Activated T-cell treated with anti-CD3 and anti-CD28 coated beads for 1 hour (primary cell): ENCODE measurements around the gene STOX1.
"Not testable (repeated sequence)": the region's sequence is repeated elsewhere in the genome, so short reads cannot be mapped to it uniquely, and the experiment has no call there.

Source experiments
- DNase-seq: peaks from one replicate; pipeline ENCODE4 v3.0.0-alpha.2; 2020; ENCODE audit warnings: low read depth

Gene STOX1, protein sequence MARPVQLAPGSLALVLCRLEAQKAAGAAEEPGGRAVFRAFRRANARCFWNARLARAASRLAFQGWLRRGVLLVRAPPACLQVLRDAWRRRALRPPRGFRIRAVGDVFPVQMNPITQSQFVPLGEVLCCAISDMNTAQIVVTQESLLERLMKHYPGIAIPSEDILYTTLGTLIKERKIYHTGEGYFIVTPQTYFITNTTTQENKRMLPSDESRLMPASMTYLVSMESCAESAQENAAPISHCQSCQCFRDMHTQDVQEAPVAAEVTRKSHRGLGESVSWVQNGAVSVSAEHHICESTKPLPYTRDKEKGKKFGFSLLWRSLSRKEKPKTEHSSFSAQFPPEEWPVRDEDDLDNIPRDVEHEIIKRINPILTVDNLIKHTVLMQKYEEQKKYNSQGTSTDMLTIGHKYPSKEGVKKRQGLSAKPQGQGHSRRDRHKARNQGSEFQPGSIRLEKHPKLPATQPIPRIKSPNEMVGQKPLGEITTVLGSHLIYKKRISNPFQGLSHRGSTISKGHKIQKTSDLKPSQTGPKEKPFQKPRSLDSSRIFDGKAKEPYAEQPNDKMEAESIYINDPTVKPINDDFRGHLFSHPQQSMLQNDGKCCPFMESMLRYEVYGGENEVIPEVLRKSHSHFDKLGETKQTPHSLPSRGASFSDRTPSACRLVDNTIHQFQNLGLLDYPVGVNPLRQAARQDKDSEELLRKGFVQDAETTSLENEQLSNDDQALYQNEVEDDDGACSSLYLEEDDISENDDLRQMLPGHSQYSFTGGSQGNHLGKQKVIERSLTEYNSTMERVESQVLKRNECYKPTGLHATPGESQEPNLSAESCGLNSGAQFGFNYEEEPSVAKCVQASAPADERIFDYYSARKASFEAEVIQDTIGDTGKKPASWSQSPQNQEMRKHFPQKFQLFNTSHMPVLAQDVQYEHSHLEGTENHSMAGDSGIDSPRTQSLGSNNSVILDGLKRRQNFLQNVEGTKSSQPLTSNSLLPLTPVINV

DNA sequence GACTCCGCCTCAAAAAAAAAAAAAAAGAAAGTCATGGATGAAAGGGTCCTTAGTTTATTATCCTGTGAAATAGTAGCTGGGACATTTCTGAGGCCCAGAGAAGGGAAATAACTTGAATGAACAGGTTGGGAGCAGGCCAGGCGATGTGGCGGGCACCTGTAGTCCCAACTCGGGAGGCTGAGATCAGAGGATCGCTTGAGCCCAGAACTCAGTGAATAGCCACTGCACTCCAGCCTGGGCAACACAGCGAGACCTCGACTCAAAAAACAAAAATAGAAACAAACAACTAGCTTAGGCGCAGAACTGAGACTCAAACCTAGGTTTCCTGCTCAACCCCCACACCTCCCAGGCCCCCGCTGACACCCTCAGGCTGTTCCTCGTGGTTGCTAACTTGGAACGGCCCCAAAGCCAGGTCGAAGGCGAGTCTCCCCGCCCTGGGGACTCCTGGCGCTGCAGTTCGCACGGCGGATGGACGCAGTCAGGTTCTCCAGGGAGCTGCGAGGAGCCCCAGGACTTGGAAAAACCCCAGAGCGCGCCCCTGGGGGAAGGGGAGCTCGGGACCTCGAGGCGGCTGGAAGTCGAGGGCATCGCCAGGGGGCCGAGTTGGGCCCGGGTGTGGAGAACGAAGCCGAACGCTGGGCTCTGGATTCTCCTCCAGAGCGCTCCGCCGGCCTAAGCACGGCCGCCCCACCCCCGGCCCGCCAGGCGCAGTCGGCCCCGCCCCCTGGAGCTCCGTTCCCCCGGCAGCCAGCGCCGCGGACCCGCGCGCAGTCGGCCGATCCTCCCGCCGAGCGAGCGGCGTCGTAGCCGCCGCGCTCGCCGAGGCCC lies at the start of gene STOX1:
STOX1 (plus strand) TSS at position 768 of the 828 bp plus-strand sequence. CDS start 93 bp downstream, outside the sequence.
- DNase-seq = peak; percentile 32

DNA sequence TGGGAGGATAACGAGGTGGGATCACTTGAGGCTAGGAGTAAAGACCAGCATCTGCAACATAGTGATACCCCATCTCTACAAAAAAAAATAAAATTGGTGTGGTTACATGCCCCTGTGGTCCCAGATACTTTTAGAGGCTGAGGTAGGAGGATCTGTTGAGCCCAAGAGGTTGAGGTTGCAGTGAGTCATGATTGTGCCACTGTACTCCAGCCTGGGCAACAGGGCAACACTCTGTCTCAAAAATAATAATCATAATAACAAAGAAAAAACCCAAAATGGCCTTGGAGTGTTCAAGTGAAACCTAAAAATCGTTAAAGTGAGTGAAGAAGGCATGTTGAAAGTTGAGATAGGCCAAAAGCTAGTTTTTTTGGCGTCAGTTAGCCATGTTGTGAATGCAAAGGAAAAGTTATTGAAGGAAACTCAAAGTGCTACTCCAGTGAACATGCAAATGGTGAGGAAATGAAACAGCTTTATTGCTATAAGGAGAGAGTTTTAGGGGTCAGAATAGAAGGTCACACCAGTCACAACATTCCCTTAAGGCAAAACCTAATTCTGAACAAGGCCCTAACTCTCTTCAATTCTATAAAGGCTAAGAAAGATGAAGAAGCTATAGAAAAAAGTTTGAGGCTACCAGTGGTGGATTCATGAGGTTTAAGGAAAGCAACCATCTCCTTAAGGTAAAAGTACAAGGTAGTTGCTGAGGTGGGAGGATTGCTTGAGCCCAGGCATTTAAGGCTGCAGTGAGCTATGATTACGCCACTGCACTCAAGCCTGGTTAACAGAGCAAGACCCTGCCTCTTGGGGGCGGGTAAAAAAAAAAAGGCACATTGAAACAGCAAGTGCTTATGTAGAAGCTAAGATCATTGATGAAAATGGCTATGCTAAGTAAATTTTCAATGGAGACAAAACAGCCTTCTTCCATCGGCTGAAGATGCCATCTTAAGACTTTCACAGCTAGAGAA lies 45.4 kb upstream of the STOX1 start:
- DNase-seq = no peak

DNA sequence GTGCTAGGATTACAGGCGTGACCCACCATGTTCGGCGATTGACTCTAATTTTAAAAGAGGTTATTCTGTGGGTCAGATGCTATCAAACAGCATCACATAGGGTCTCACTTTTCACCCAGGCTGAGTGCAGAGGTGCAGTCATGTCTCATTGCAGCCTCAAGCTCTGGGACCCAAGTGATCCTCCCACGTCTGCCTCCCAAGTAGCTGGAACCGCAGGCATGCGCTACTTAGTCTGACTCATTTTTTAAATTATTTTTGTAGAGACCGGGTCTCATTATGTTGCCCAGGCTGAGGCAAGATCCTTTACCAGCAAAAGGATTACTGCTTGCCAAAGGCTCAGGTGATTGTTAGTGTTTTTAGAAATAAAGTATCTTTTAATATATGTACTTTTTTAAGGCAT lies 42.9 kb upstream of the STOX1 start:
- DNase-seq = no peak

DNA sequence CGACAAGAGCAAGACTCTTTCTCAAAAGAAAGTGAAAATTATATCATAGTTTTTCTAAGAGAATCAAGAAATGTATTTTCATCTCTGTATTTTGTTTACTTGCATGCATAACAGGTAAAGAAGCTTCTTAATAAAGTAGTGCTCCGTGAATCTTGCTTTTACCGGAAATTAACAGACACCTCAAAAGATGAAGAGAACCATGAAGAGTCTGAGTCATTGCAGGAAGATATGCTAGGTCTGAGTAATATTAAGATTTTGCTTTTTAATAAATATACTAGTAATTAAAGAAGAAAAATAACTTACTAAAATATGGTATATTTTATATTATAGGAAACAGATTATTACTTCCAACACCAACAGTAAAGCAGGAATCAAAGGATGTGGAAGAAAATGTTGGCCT lies 39.5 kb upstream of the STOX1 start:
- no peak for DNase-seq

DNA sequence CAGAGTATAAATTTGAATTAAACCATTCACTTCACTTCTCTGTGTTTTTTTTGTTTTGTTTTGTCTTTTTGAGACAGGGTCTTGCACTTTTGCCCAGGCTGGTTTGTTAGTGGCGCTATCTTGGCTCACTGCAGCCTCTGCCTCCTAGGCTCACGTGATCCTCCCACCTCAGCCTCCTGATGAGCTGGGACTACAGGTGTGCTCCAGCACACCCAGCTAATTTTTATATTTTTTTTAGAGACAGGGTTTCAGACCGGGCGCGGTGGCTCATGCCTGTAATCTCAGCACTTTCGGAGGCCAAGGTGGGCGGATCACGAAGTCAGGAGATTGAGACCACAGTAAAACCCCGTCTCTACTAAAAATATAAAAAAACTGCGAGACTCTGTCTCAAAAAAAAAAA lies 36.9 kb upstream of the STOX1 start:
- no peak for DNase-seq

DNA sequence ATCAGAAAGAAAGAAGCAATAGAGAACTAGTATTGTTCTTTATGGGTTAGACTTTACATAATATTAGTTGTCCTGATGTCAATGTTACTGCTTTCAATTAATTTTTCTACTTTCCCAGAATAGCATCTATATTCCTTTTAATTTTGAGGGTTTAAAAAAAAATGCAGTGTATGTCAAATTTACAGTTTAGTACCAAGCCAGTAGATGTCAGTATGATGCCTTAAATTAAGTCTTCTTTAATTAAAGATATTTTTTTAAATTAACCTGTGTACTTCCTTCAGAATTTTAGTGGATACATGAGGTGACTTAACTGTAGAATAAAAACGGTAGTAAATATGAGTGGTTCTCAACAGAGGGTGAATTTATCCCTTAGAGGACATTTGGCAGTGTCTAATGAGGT lies 35.2 kb upstream of the STOX1 start:
- no peak for DNase-seq

DNA sequence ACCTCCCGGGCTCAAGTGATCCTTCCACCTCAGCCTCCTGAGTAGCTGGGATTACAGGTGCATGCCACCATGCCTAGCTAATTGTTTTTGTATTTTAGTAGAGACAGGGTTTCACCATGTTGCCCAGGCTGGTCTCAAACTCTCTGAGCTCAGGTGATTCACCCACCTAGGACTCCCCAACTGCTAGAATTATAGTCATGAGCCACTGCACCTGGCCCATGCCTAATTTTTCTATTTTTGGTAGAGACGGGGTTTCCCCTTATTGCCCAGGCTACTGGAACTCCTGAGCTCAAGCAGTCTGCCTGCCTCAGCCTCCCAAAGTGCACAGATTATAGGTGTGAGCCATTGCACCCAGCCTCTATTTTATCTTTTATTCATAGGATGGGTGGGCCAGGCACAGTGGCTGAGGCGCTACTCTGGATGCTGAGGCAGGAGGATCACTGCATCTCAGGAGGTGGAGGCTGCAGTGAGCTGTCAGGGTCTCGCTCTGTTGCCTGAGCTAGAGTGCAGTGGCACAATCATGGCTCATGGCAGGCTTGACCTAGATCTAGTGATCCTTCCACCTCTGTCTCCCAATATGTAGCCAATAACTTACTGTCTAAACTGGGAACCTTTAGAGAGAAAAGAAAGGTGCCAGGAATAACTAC lies 31.3 kb upstream of the STOX1 start:
- DNase-seq = no peak

DNA sequence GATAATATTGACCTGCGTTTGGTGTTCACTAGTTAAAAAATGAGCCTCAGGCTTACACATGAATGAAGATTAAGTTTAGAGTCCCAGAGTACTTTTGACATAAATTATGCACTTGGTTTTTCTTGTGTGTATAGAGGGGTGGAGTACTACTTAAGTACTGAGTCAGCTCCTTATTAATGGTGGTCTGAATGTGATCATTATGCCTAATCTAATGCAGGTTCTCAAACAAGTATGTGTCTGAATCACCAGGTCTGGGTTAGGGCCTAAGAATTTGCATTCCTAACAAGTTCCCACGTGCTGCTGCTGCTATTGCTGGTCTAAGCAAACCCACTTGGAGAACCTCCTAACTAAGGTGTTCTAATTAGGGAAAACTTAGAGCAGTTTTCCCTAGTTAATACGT lies 30.7 kb upstream of the STOX1 start:
- DNase-seq = no peak

DNA sequence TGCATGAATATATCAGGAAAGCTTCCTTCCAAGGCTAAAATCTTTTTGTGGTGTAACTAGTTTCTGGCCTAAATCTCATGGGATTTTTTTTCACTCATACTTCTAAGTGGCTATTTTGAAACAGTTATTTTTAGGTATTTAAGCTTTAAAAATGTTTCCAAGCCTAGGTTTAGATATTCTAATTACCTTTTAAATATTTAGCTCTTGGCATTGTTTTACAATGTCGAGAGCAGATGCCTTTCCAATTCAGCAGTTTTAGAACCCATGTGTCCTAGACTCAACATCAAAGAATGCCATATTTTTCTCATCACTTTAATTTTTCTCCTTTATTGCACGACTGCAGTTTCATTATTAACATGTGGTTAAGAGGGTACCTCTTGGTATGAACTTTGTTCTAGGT lies 27.1 kb upstream of the STOX1 start:
- no peak for DNase-seq

DNA sequence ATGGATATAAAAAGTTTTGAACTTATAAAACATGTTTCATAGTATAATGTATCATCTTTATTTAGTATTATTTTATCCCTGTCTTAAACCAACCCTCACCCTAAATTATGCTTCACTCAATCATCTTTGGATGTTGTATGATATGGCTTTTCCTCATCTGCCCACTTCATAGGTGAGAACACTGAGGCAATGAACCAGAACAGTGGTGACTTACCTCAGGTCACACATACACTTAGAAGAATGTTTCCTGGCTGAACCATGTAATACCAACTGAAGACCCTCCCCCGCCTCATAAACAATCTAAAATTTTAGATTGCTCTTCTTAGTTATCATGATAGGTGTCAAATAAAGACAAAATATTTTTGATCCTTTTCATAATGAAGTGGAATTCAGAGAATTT lies 22.6 kb upstream of the STOX1 start:
- no peak for DNase-seq

DNA sequence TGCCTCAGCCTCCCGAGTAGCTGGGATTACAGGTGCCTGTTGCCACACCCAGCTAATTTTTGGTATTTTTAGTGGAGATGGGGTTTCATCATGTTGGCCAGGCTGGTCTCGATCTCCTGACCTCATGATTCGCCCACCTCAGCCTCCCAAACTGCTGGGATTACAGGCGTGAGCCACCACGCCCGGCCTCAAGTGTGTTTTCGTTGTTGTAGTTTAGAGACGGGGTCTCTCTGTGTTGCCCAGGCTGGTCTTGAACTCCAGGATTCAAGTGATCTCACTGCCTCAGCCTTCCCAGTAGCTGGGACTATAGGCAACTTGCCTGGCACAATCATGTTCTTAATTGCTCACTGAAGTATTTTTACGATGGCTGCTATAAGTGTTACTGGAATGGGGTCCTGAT lies 16.5 kb upstream of the STOX1 start:
- not testable (repeated sequence) for DNase-seq

DNA sequence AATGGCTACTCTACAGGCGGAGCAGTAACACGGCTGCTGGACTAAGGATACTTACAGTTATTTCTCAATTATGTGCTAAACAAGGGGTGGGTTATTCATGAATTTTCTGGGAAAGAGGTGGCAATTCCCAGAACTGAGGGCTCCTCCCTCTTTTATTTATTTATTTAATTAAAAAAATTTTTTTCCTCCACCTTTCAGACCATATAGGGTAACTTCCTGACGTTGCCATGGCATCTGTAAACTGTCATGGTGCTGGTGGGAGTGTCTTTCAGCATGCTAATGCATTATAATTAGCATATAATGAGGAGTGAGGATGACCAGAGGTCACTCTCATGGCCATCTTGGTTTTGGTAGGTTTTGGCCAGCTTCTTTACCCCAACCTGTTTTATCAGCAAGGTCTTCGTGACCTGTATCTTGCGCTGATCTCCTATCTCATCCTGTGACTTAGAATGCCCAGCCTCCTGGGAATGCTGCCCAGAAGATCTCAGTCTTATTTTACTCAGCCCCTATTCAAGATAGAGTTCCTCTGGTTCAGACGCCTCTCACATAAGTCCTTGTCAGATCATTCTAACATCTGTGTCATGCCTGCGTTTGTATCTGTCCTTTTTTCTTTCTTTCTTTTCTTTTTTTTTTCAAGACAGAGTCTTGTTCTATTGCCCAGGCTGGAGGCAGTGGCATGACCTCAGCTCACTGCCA lies 15.9 kb upstream of the STOX1 start:
- DNase-seq = no peak

DNA sequence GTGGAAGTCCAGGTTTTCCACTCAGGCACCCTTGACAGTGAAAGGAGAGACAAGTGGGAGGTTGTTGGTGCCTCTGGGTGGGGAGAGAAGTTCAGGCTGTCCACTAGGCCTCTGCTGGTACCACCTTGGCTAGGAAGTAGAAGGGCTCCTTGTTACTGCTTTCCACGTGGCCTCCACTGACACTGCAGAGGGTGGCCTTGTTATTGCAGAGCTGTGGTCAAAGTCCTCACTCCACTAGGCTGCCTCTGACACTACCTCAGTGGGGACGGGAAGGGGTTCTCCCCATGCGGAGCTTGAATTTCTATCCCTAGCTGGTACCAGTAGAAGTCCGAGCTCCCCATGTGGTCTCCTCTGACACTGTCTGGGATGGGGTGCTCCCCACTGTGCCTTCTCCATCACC lies 14.9 kb upstream of the STOX1 start:
- no peak for DNase-seq

DNA sequence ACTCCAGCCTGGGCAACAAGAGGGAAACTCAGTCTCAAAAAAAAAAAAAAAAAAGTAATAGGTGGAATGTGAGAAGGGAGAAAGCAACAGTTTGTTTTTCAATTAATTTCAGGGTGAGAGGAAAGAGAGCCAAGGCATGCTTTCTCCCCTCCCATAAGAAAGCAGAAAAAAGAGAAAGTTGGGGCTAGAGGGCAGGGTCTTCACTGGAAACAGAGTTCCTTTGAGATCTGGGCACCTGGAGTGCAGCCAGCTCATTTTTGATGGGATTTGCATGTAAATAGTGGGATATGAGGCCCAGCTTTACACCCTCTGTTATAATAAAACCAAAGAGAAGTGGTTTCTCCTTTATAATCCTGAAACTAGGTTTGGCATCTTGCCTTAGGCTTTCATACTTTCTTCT lies 13.8 kb upstream of the STOX1 start:
- no peak for DNase-seq

DNA sequence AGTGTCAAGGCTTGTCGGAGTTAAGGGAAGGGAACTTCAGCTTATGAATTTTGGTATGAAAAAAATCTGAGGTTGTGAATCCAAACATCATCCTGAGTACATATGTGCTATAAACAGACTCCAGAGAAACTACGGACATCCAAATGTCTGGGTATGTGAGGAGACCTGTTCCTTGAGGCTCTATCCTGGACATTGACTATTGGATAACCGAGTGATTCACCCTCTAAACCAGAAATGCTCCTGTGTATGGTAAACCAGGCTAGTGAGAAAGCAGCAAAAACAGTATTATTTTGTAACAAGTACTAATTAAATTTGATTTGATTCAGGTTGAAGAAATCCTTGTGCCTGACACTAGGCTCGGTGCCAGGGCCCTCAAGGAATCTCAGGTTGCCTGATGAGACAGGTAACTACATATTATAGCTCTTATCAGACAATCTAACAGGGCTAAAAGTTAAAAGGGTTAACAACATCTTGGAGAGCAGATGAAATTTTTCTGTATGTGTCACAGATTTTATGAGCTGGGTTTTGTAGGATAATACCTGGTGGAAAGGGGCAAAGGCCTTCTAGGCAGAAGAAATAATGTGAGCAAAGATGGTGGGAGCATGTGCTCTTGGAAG lies 10.4 kb upstream of the STOX1 start:
- no peak for DNase-seq

DNA sequence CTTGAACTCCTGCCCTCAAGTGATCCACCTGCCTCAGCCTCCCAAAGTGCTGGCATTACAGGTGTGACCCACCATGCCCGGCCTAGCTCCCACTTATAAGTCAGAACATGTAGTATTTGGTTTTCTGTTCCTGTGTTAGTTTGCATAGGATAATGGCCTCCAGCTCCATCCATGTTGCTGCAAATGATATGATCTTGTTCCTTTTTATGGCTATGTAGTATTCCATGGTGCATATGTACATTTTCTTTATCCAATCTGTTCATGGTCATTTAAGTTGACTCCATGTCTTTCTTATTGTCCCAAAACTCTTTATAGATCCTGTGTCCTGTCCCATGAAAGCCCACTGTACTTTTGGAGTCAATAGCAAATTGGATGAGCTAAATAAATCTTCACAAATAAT lies 7.0 kb upstream of the STOX1 start:
- DNase-seq = not testable (repeated sequence)

DNA sequence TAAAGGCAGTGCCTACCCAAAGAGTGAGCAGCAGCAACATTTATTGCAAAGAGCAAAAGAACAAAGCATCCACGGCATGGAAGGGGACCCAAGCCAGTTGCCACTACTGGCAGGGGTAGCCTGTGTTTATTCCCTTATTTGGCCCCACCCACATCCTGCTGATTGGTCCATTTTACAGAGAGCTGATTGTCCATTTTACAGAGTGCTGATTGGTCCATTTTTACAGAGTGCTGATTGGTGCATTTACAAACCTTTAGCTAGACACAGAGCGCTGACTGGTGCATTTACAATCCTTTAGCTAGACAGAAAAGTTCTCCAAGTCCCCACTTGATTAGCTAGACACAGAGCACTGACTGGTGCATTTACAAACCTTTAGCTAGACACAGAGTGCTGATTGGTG lies 4.7 kb upstream of the STOX1 start:
- not testable (repeated sequence) for DNase-seq

DNA sequence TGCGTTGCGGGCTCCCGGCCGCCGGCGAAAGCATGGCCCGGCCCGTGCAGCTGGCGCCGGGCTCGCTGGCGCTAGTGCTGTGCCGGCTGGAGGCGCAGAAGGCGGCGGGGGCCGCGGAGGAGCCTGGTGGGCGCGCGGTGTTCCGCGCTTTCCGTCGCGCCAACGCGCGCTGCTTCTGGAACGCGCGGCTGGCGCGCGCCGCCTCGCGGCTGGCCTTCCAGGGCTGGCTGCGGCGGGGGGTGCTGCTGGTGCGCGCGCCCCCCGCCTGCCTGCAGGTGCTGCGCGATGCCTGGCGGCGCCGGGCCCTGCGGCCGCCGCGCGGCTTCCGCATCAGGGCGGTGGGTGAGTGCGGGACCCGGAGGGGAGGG lies 245 bp downstream of the STOX1 start:
- not testable (repeated sequence) for DNase-seq

DNA sequence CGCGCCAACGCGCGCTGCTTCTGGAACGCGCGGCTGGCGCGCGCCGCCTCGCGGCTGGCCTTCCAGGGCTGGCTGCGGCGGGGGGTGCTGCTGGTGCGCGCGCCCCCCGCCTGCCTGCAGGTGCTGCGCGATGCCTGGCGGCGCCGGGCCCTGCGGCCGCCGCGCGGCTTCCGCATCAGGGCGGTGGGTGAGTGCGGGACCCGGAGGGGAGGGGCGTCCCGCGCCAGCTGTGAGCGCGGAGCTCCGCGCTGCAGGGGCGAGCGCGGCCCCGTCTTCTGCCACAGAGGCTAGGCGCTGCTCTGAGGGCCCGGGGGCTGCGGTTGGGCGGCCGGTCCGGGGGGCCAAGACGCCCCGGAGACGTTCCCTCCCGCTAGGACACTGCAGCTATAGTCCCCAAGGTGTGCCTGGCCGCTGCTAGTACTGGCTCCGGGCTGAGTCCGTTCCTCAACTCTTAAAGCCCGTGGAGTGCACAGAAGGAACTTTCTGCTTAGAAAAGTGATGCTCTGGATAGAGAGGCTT lies 811 bp downstream of the STOX1 start:
- DNase-seq = not testable (repeated sequence)
